HG03280 (cell line): ENCODE measurements around the gene ZNF831.

Source experiments
- ATAC-seq: cut with Tn5 transposase; IDR thresholded peaks from one replicate; pipeline ENCODE4 v1.9.1; 2021; ENCODE audit warnings: mild to moderate bottlenecking, moderate library complexity; ENCODE audit not compliant: unreplicated experiment

Gene ZNF831

GRCh38 chr20:59154317-59155013, 9.2 kb upstream of the ZNF831 start:
- no peak for ATAC-seq

GRCh38 chr20:59157064-59157463, 6.6 kb upstream of the ZNF831 start:
- no peak for ATAC-seq

GRCh38 chr20:59157531-59157930, 6.1 kb upstream of the ZNF831 start:
- no peak for ATAC-seq

- no peak for ATAC-seq
Measured at GRCh38 chr20:59157961-59158541, 5.6 kb upstream of the ZNF831 start.

GRCh38 chr20:59158673-59159072, 4.9 kb upstream of the ZNF831 start:
- ATAC-seq = no peak

DNA sequence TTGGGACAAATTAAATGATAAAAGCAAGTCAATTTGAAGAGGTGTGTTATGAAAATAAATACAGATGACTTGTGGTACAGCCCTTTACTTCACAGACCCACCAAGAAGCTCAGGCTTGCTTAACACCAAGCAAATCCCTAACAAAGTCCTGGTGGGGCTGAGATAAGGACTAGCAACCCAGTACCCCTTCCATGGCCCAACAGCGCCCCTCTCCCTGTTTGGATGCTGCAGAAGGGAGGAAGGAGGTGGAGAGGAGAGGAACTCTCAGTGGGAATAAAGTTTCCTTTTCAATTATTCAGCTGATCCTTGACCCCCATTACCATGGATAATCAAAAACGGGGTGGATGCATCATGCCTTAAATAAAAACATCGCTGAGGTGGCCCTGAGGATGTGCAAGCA, 4.5 kb upstream of the ZNF831 start:
- ATAC-seq = no peak

DNA sequence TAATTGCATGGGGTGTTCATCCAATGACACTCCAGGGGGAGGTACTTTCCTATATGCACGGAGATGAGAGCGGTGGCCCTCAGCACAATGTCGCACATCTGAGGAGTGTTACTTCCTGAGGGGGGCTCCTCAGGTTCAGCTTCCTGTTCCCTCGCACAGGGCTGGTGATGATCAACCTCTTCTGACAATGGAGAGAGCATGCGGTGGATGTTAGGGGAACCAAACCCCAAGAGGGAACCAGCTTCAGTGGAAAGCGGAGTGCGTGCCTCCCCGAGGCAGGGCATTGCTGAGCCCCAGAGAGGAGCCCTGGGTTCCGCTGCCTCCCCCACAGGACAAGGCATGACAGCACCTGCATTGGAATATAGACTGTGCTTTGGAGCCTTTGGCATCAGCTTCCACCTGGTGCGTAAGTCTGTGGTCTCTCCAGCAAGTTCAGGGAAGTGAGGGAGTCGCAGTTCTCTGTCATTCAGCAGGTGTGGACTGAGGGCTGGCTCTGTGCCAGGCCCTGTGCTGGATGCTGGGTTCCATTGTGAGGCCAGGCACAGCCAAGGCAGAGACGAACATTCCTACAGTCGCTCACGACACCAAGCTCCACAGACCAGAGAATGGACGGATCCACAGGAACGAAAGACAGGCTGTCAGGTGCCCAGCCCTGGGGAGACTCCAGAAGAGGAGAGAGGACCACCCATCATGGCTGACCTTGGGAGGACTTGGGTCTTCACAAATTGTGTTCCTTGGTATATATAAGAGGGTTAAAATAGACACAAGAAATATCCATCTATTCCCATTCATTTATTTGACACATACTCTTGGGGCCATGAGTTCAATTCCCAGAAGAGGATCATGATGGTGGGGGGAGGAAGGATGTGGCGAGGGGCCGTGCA, 3.9 kb upstream of the ZNF831 start:
- no peak for ATAC-seq

- ATAC-seq = no peak
Measured at GRCh38 chr20:59160389-59161115, 3.1 kb upstream of the ZNF831 start.

DNA sequence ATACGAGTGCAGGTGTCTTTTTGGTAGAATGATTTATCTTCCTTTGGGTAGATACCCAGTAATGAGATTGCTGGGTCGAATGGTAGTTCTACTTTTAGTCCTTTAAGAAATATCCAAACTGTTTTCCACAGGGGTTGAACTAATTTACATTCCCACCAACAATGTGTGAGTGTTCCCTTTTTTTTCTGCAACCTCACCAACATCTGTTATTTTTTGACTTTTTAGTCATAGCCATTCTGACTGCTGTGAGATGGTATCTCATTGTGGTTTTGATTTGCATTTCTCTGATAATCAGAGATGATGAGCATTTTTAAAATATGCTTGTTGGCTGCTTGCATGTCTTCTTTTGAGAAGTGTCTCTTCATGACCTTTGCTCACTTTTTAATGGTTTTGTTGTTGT, 1.9 kb upstream of the ZNF831 start:
- no peak for ATAC-seq

- ATAC-seq = no peak
Measured at GRCh38 chr20:59164686-59165391, 1.2 kb downstream of the ZNF831 start.

GRCh38 chr20:59165396-59165795, 1.8 kb downstream of the ZNF831 start:
- no peak for ATAC-seq

DNA sequence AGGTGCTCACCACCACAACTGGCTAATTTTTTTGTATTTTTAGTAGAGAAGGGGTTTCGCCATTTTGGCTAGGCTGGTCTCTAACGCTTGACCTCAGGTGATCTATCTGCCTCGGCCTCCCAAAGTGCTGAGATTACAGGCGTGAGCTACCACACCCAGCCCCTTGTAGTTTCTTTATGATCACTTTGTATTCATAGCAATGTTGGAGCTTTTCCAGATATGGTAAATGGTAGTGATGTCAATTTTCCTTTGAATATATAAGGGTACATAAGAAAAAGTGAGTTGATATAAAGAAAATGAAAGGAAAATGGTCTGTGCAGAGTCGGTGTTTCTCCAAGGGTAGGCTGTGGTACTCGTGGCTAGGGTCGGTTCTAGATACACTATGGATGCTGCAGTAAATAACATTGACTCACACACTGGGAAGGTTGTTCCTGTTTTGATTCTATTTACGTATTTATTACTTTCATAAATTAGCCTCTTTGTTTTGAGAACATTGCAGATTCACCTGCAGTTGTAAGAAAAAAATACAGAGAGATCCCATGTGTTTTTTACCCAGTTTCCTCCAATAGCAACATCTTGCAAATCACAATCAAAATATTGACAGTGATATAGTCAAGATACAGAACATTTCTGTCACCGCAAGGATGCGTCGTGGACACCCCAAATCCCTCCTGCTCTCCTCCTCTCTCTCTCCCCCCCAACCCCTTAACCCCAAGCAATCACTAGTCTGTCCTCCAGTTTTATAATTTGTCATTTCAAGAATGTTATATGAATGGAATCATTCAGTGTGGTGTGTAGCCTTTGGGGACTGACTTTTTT, 2.5 kb downstream of the ZNF831 start:
- ATAC-seq = no peak

- ATAC-seq = no peak
Measured at GRCh38 chr20:59170406-59171349, 7.1 kb downstream of the ZNF831 start.

DNA sequence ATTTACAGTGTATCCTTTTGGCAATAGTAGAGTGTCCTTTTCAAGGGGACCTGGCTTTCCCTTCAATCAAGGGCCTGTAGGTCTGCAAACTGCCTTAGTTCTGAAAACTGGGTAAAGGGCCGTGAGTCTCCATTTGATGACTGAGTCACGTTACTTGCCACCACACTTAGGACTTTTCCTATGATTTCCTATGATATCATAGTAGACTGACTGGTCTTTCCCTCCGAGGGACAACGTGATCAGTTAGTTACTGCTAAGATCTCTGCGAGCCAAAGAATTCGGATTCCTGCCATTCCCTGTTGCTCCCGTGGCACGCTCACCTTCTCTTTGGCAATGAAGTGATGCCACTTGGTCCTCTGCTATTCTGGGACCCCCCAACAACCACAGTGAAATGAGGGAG, 8.4 kb downstream of the ZNF831 start:
- ATAC-seq = no peak

DNA sequence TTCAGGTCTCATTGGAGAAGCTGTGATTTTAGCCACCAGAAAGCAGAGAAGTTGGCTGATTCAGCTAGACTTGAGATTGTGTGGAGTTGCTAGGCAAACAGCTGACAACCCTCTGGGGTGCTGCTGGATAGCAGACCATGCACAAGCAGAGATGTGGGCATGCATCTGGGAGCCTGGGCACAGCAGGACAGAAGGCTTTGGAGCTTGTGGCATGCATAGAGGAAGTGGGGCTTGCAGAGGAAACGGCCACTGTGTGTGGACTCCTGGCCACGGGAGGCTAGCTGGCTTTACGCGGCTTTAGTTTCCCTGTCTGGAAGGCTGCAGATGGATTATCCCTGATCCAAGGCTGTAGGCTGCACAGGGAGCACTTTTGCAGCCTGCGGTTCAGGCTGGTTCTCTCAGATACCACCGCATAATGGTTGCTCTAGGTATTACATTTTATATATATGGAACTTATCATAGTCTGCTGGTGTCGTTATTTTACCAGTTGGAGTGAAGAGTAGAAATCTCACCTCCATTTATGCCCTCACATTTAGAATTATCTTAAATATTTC, 10.4 kb downstream of the ZNF831 start:
- ATAC-seq = no peak

DNA sequence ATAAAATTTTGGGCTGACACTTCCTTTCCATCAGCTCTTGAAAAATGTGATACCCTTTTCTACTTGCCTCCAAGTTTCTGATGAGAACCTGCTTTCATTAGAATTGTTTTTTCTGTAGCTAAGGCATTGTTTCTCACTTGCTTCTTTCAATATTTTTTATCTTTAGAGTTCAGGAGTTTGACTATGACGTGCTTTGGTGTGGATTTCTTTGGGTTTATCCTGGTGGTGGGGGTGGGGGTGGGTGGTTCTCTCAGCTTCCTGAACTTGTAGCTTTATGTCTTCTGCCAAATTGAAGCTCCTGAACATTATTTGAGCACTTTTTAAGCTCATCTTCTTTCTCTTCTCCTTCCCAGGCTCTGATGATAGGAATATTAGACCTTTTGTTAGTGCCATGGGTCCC, 11.4 kb downstream of the ZNF831 start:
- no peak for ATAC-seq

DNA sequence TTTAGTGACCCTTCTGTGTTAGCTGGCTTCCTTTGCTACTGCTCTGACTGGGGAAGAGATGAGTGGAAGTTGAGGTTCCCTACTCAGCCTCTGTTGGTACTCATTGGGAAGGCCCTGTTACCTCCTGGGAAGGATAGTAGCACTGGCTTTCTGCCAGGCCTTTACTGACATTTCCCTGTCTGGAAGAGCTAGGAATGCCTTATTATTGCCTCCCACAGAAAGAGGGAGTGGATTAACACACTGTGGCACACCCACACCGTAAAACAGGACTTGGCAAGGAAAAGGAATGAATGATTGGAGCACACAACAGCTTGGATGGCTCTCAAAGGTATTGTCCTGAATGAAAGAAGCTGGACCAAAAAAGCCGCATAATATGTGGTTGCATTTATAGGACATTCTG, 12.2 kb downstream of the ZNF831 start:
- ATAC-seq = no peak

GRCh38 chr20:59176812-59177211, 13.2 kb downstream of the ZNF831 start:
- ATAC-seq = no peak
